Choroid plexus epithelial cell (primary cell): Measurements from ENCODE around the gene ADAT3.
"Not testable (repeated sequence)": the region's sequence is repeated elsewhere in the genome, so short reads cannot be mapped to it uniquely, and the experiment has no call there.

ENCODE experiments used
- DNase-seq: peaks from one replicate; pipeline ENCODE4 v3.0.0-alpha.2; 2010; ENCODE audit warnings: low read depth
- H3K4me3 ChIP-seq: 2 replicates; pipeline ENCODE4 v1.5.1; 2011; ENCODE audit warnings: low read depth, mild to moderate bottlenecking, control low read depth, low read length, moderate library complexity
- CTCF ChIP-seq: conservative IDR thresholded peaks from 2 replicates; pipeline ENCODE4 v1.5.1; 2011; ENCODE audit warnings: low read depth, mild to moderate bottlenecking, control low read depth, inconsistent platforms, low read length, moderate library complexity

Gene ADAT3

DNA sequence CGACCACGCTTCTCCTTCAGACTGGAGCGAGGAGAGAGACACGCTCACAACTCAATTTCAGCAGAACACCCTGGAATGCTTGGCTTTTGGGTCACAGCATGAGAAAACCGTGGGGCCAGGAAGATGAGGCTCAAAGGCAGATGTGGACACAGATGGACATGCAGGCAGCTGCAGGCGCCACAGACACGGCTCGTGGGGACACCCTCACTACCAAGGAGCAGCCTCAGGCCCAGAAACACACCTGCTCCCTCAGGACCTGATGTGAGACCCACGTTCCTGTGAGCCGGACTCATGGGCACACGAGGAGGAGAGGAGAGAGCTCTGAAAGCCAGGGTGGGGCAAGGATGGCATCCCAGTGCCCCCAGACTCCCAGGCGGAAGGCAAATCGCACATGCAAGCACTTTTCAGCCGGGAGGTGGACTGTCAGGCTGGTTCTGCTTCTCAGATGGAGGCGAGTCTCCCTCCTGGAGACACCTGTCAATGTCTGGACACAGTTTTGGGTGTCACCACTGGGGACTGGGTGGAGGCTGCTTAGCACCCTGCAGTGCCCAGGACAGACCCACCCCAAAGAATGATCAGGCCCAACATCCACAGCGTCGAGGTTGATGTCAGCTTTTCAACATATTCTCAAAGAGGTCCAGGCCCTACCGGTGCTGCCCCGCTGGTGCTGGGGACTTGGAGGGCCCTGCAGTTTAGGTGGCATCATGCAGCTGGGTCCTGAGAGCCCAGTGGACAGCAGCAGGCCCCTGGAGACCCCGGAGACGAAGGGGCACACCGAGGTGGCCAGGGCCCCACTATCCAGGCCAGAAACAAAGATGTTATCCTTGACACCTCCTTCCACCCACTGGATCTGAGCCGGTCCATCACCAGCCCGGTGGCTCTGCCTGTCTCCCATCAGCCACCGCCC lies 22.2 kb upstream of the ADAT3 start:
- no peak for TF ChIP-seq CTCF
- peak overlapping the region; percentile 8 for H3K4me3 ChIP-seq
- no peak for DNase-seq

DNA sequence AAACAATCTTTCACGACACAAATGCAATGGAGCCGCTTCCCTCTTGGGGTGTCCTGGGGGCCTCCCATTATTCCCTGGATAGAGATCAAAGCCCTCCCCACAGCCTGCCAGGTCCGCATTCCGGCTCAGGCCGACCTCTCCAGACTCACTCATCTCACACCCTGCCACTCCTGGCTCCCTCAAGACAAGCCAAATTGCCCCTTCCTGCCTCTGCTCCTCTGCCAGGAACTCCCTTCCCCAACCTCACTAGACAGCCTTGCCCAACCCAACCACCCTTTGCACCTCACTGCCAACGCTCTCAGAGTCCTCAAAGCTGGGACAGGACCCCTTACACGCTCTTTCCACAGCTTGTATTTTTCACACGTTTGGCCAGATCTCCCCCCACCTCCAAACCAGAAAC lies 21.4 kb upstream of the ADAT3 start:
- DNase-seq = no peak
- no peak for TF ChIP-seq CTCF
- peak overlapping the region; percentile 88 for H3K4me3 ChIP-seq

DNA sequence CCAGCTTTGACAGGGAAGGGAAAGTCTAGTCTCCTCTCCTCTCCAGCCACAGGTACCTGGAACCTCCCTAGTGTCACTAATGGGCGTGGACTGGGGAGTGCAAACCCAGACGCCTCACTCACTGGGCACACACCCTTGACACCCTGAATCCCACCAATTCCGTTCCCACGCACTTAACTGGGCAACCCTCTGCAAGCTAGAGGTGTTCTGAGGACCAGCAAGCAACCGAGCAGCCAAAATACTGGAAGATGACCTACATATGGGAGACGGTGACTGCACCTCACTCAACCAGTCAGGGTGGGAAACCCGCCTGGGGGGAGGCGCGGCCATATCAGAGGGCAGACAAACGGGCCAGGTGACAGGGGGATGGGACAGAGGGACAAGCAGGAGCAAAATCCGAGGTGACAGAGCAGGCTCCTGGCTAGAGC lies 20.9 kb upstream of the ADAT3 start:
- TF ChIP-seq CTCF = no peak
- DNase-seq = no peak
- H3K4me3 ChIP-seq = peak overlapping the region; percentile 88

GRCh38 chr19:1884719-1885334 lies 20.4 kb upstream of the ADAT3 start:
- H3K4me3 ChIP-seq = peak overlapping the region; percentile 88
- no peak for TF ChIP-seq CTCF
- no peak for DNase-seq

- H3K4me3 ChIP-seq = peak within 1 kb of the TSS; percentile 88
- peak; percentile 94 for DNase-seq
Measured at GRCh38 chr19:1885398-1886119, 19.6 kb upstream of the ADAT3 start, which contains the start of gene ABHD17A. Gene ABHD17A (minus strand): TSS chr19:1885496. CDS start chr19:1881566, 3,930 bp downstream.

DNA sequence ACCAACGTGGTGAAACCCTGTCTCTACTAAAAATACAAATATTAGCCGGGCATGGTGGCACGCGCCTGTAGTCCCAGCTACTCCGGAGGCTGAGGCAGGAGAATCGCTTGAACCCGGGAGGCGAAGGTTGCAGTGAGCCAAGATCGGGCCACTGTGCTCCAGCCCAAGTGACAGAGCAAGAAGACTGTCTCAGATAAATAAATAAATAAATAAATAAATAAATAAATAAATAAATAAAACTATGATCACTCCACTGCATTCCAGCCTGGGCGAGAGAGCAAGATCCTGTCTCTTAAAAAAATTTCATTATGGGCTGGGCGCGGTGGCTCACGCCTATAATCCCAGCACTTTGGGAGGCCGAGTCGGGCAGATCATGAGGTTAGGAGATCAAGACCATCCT lies 18.8 kb upstream of the ADAT3 start:
- not testable (repeated sequence) for H3K4me3 ChIP-seq

DNA sequence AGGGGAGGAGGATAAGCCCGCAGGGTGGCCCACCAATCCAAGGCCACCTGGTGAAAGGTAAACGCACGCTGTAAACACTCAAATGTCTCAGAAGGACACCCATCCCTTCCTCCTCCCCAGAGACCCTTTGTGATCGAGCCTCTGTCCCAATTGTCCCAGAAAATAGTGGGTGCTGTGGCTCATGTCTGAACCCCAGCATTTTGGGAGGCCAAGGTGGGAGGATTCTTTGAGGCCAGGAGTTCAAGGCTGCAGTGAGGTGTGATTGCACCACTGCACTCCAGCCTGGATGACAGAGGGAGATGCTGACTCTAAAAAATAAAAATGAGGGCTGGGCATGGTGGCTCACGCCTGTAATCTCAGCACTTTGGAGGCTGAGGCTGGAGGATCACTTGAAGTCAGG lies 16.8 kb upstream of the ADAT3 start:
- H3K4me3 ChIP-seq = no peak overlapping the region
- no peak for TF ChIP-seq CTCF
- no peak for DNase-seq

More for the DNA sequence above, 18.8 kb upstream of the ADAT3 start:
- DNase-seq = not testable (repeated sequence)

DNA sequence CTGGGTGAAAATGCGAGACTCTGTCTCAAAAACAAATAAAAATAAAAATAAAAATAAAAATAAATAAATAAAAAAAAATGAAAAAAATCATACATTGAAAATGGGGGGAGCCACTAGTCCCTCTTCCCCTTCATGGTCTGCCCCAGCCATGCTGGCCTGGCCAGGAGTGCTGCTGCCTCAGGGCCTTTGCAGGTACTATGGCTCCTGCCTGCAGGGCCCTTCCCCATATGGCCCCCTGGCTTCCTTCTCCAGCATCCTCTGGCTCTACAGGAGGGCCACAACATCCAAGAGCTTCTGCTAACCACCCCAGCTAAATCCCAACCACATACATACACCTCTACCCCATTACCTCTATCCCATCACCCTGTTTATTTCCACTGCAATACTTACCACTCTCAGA lies 15.3 kb upstream of the ADAT3 start:
- TF ChIP-seq CTCF = no peak
- DNase-seq = no peak
- H3K4me3 ChIP-seq = no peak overlapping the region
